CD4-positive, alpha-beta memory T cell (primary cell): Measurements from ENCODE around the gene REEP6. TPM values are rescaled to one million over a fixed set of nuclear protein-coding genes. Genes with fewer than 3 reads are reported as not detected.
"Not testable (repeated sequence)": the region's sequence is repeated elsewhere in the genome, so short reads cannot be mapped to it uniquely, and the experiment has no call there.

Experiments
- CTCF ChIA-PET: fragments of 350-600 bp; sonication (Branson Sonifier 250); formaldehyde crosslinking; loops from one replicate; lab custom pipeline; 2021; ENCODE audit warnings: inconsistent platforms; ENCODE audit not compliant: partially characterized antibody; lab: Charles Lee
- POLR2A ChIA-PET: fragments of 350-600 bp; sonication (Branson Sonifier 250); formaldehyde crosslinking; loops from one replicate; lab custom pipeline; 2021; ENCODE audit not compliant: partially characterized antibody; lab: Charles Lee
- DNase-seq, 5 donors: peaks; one replicate each; pipeline versions ENCODE4 v3.0.0 to v3.0.0-alpha.2; 2020 to 2022; ENCODE audit warnings: mixed read lengths in 1 of 5
- H3K27ac ChIP-seq: one replicate; pipeline ENCODE4 v1.7.0; 2013; ENCODE audit warnings: low read depth, low read length
- H3K27me3 ChIP-seq: 2 replicates; pipeline ENCODE4 v1.7.0; 2013; ENCODE audit warnings: mild to moderate bottlenecking, low read length, moderate library complexity; ENCODE audit not compliant: insufficient read depth
- H3K36me3 ChIP-seq: 2 replicates; pipeline ENCODE4 v1.7.0; 2013; ENCODE audit warnings: mild to moderate bottlenecking, low read length, moderate library complexity; ENCODE audit not compliant: insufficient read depth
- H3K4me1 ChIP-seq: 2 replicates; pipeline ENCODE4 v1.7.0; 2013; ENCODE audit warnings: mild to moderate bottlenecking, low read length, moderate library complexity; ENCODE audit not compliant: insufficient read depth
- H3K4me3 ChIP-seq, 2 donors: one replicate each; pipeline ENCODE4 v1.7.0; 2013; ENCODE audit warnings: low read length in 2 of 2, mild to moderate bottlenecking in 1 of 2
- H3K9me3 ChIP-seq, 2 donors: one replicate each; pipeline ENCODE4 v1.7.0; 2013; ENCODE audit warnings: low read length in 2 of 2, control low read depth in 1 of 2; ENCODE audit not compliant: control insufficient read depth in 1 of 2
- H3K27ac Mint-ChIP-seq, 7 donors: one replicate each; pipeline ENCODE4 v1.8.0; 2020 to 2021; ENCODE audit warnings: mixed read lengths in 7 of 7, mild to moderate bottlenecking in 6 of 7, inconsistent platforms in 3 of 7, moderate library complexity in 3 of 7
- H3K27me3 Mint-ChIP-seq, 2 donors: one replicate each; pipeline ENCODE4 v1.8.0; 2020 to 2021; ENCODE audit warnings: mixed read lengths in 2 of 2
- H3K36me3 Mint-ChIP-seq, 2 donors: one replicate each; pipeline ENCODE4 v1.8.0; 2020 to 2021; ENCODE audit warnings: mixed read lengths in 2 of 2, inconsistent platforms in 1 of 2, mild to moderate bottlenecking in 1 of 2
- H3K4me1 Mint-ChIP-seq, 4 donors: one replicate each; pipeline ENCODE4 v1.8.0; 2020 to 2021; ENCODE audit warnings: mixed read lengths in 4 of 4, mild to moderate bottlenecking in 1 of 4
- H3K4me3 Mint-ChIP-seq, 8 donors: one replicate each; pipeline ENCODE4 v1.8.0; 2020 to 2021; ENCODE audit warnings: mixed read lengths in 8 of 8, mild to moderate bottlenecking in 7 of 8, moderate library complexity in 6 of 8, inconsistent platforms in 3 of 8
- H3K9me3 Mint-ChIP-seq, 8 donors: one replicate each; pipeline ENCODE4 v1.8.0; 2020 to 2021; ENCODE audit warnings: mixed read lengths in 8 of 8, mild to moderate bottlenecking in 5 of 8, inconsistent platforms in 3 of 8, moderate library complexity in 1 of 8
- intact Hi-C: fragments of 100-400 bp; cut with micrococcal nuclease; formaldehyde crosslinking; loops from one replicate; pipeline ENCODE4 v1.15.1; 2023
- polyA plus RNA-seq, 2 donors: library from polyadenylated mRNA; unstranded; fragments of 300-500 nt; fragmentation: Illumina TruSeq; gene quantifications; one replicate each; pipeline ENCODE4 v1.2.3, GENCODE V29; 2021
- total RNA-seq, 2 experiments: library from RNA; stranded (reverse); gene quantifications; one replicate each; pipeline ENCODE4 v1.2.3, GENCODE V29; 2021

REEP6 gene
- total and polyA plus RNA-seq, 4 experiments from 2014 or later: 1.00 to 3.3 (median 2.9) TPM

DNA sequence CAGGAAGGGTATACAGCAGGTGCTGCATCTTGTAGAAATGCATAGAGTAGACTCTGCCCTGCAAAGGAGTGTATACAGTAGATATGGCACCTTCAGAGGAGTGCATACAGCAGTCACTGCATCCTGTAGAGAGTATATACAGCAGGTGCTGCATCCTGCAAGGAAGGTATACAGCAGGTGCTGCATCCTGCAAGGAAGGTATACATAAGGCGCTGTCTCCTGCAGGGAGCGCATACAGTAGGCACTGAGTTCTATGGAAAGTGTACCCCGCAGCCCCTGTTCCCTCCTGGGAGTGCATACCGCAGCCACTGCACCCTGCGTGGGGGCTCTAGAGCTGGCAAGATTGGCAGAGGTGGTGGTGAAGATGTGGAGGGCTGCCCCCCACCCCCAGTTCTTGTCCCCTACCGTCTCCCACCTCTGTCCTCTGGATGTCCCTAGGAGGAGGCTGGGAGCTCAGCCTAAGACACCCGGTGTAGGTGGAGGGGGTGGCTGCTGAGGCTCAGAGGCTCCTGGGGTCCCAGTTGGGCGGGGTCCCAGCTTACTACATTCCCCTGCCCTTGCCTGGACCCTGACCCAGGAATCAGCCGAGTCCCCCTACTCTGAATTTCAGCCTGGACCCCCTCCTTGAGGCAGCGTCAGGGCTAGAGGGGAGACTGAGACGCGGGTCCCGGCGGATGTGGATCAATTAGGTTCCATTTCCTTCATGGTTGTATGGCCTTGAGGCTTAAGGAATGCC is 24.2 kb downstream of the REEP6 start:
- peaks cover 0 to 8% of the 10 kb centered on the region in 2 donors for H3K27me3 Mint-ChIP-seq
- ChIA-PET POLR2A (interaction anchor here (1.4 kb wide), 1 partner anchor 239 kb away, joined by 4 read pairs; the partner anchor contains the start of gene FAM174C), CTCF (interaction anchor here (1.1 to 1.2 kb wide), 2 partner anchors 72 to 236 kb away, joined by 3 read pairs; no protein-coding TSS in a partner anchor)
- peaks cover 0 to 12% (median 5%) of the 10 kb centered on the region in 4 donors for H3K4me1 Mint-ChIP-seq
- DNase-seq: no peak
- H3K36me3 ChIP-seq: no peaks in the 10 kb centered on the region
- peaks cover 13% of the 10 kb centered on the region for H3K4me1 ChIP-seq
- H3K9me3 ChIP-seq: no peaks in the 10 kb centered on the region
- H3K36me3 Mint-ChIP-seq: no peaks in the 10 kb centered on the region
- H3K4me3 Mint-ChIP-seq: no peak overlapping the region
- no peaks in the 10 kb centered on the region for H3K27me3 ChIP-seq
- H3K9me3 Mint-ChIP-seq: no peaks in the 10 kb centered on the region
- H3K27ac Mint-ChIP-seq: no peak overlapping the region
- H3K4me3 ChIP-seq: no peak overlapping the region
- intact Hi-C loops: loop anchor here (1.0 to 2.0 kb wide), 2 partner anchors 44 to 236 kb away; no protein-coding TSS in a partner anchor
- no peak overlapping the region for H3K27ac ChIP-seq

- CTCF ChIA-PET: no interaction called here
- no peaks in the 10 kb centered on the region for H3K9me3 Mint-ChIP-seq
- no peak for DNase-seq
- Histone ChIP-seq H3K36me3 (no peaks in the 10 kb centered on the region), H3K27ac (no peak overlapping the region), H3K4me3 (no peak overlapping the region), H3K4me1 (peaks cover 13% of the 10 kb centered on the region), H3K9me3 (no peaks in the 10 kb centered on the region), H3K27me3 (no peaks in the 10 kb centered on the region)
- H3K36me3 Mint-ChIP-seq: no peaks in the 10 kb centered on the region
- POLR2A ChIA-PET: no interaction called here
- H3K27me3 Mint-ChIP-seq: peaks cover 0 to 6% of the 10 kb centered on the region in 2 donors
- intact Hi-C loops: no loop called here
- no peak overlapping the region for H3K4me3 Mint-ChIP-seq
- peaks cover 0 to 7% (median 1%) of the 10 kb centered on the region in 4 donors for H3K4me1 Mint-ChIP-seq
- no peak overlapping the region for H3K27ac Mint-ChIP-seq
These were observed 25.4 kb downstream of the REEP6 start for GRCh38 chr19:1516395-1516753.

DNA sequence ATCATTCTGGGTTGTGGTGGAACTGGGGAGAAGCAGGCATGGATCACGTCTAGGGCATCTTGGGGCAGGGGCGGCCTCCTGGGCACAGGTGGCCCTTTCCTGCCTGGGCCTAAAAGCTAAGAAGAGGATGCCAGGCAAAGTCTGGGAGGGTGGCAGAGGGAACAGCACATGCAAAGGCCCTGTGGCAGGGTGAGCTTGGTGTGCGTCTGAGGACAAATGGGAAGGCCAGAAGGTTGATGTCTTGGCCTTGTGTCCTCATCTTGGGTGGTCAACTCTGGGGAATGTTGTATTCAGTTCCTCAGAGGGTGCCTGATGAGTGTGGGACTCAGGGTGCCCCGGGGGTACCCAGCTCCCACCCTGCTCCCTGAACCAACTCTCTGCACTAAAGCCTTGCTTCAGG is 27.5 kb downstream of the REEP6 start:
- Histone ChIP-seq H3K4me1 (no peaks in the 10 kb centered on the region), H3K9me3 (no peaks in the 10 kb centered on the region), H3K4me3 (no peak overlapping the region), H3K27me3 (no peaks in the 10 kb centered on the region), H3K36me3 (no peaks in the 10 kb centered on the region), H3K27ac (no peak overlapping the region)
- no peak for DNase-seq
- Mint-ChIP-seq H3K36me3 (no peaks in the 10 kb centered on the region), H3K27me3 (peaks cover 4 to 8% of the 10 kb centered on the region in 2 donors), H3K27ac (no peak overlapping the region), H3K4me3 (no peak overlapping the region), H3K4me1 (no peaks in the 10 kb centered on the region), H3K9me3 (no peaks in the 10 kb centered on the region)
- ChIA-PET CTCF (no interaction called here), POLR2A (no interaction called here)
- intact Hi-C loops: no loop called here

DNA sequence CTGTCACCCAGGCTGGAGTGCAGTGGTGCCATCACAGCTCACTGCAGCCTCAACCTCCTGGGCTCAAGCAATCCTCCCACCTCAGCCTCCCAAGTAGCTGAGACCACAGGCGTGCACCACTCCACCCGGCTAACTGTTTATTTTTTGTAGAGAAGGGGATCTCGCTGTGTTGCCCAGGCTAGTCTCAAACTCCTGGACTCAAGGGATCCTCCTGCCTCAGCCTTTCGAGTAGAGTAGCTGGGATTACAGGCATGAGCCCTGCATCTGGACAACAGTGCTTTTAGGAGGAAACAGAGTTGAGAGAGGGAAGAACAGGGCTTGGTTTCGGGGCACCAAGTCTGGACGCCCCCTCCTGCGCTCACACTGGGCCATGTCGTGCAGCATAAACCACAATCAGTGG is 28.8 kb downstream of the REEP6 start:
- peaks cover 10 to 13% of the 10 kb centered on the region in 2 donors for H3K27me3 Mint-ChIP-seq
- H3K27me3 ChIP-seq, H3K9me3 Mint-ChIP-seq, H3K4me1 ChIP-seq, H3K27ac Mint-ChIP-seq, H3K9me3 ChIP-seq, POLR2A ChIA-PET, H3K27ac ChIP-seq, H3K4me3 Mint-ChIP-seq, H3K36me3 Mint-ChIP-seq, H3K4me3 ChIP-seq, intact Hi-C loops, H3K36me3 ChIP-seq, H3K4me1 Mint-ChIP-seq, DNase-seq, CTCF ChIA-PET: not testable (repeated sequence)

- ChIA-PET CTCF (no interaction called here), POLR2A (no interaction called here)
- H3K36me3 ChIP-seq: no peaks in the 10 kb centered on the region
- H3K4me3 ChIP-seq: no peak overlapping the region
- H3K9me3 Mint-ChIP-seq: peaks cover 0 to 3% (median 0%) of the 10 kb centered on the region in 8 donors
- H3K9me3 ChIP-seq: no peaks in the 10 kb centered on the region
- H3K4me3 Mint-ChIP-seq: no peak overlapping the region
- no peaks in the 10 kb centered on the region for H3K4me1 ChIP-seq
- peaks cover 12 to 15% of the 10 kb centered on the region in 2 donors for H3K27me3 Mint-ChIP-seq
- no peak for DNase-seq
- peaks cover 10% of the 10 kb centered on the region for H3K27me3 ChIP-seq
- no peak overlapping the region for H3K27ac ChIP-seq
- peaks cover 0 to 9% (median 6%) of the 10 kb centered on the region in 4 donors for H3K4me1 Mint-ChIP-seq
- no peak overlapping the region for H3K27ac Mint-ChIP-seq
- intact Hi-C loops: no loop called here
- H3K36me3 Mint-ChIP-seq: no peaks in the 10 kb centered on the region
These were observed 29.3 kb downstream of the REEP6 start for GRCh38 chr19:1520203-1520780.

DNA sequence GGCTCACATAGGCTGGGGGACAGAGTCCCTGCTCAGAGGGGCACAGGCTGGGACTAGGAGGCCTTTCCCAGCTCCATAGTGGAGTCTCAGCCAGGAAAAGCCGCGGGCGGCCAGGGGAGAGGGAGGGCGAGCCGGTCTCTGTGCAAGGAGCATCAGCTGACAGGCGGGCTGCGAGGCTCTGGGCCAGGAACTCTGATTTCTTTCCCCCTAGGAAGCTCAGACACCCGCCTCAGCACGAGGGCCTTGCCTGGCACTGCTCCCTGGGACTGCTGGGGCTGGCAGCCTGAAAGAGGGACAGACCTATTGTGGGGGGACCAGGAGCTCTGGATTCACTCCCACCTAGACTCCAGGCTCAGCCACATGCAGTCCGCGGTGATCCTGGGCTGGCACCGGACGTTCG is 30.7 kb downstream of the REEP6 start:
- Histone ChIP-seq H3K27ac (no peak overlapping the region), H3K9me3 (no peaks in the 10 kb centered on the region), H3K4me1 (no peaks in the 10 kb centered on the region), H3K36me3 (no peaks in the 10 kb centered on the region), H3K4me3 (no peak overlapping the region), H3K27me3 (peaks cover 10% of the 10 kb centered on the region)
- Mint-ChIP-seq H3K9me3 (peaks cover 0 to 3% (median 0%) of the 10 kb centered on the region in 8 donors), H3K27me3 (peaks cover 18 to 22% of the 10 kb centered on the region in 2 donors), H3K27ac (no peak overlapping the region), H3K4me3 (no peak overlapping the region), H3K36me3 (no peaks in the 10 kb centered on the region), H3K4me1 (peaks cover 0 to 9% (median 6%) of the 10 kb centered on the region in 4 donors)
- intact Hi-C loops: no loop called here
- no peak for DNase-seq
- ChIA-PET CTCF (no interaction called here), POLR2A (no interaction called here)

- H3K27ac Mint-ChIP-seq: no peak overlapping the region
- H3K4me3 ChIP-seq: no peak overlapping the region
- H3K9me3 Mint-ChIP-seq: peaks cover 0 to 3% (median 0%) of the 10 kb centered on the region in 8 donors
- peaks cover 19 to 23% of the 10 kb centered on the region in 2 donors for H3K27me3 Mint-ChIP-seq
- H3K27me3 ChIP-seq: peaks cover 10% of the 10 kb centered on the region
- no peaks in the 10 kb centered on the region for H3K36me3 ChIP-seq
- H3K36me3 Mint-ChIP-seq: no peaks in the 10 kb centered on the region
- DNase-seq: no peak
- peaks cover 0 to 9% (median 6%) of the 10 kb centered on the region in 4 donors for H3K4me1 Mint-ChIP-seq
- CTCF ChIA-PET: no interaction called here
- intact Hi-C loops: no loop called here
- H3K9me3 ChIP-seq: no peaks in the 10 kb centered on the region
- no peaks in the 10 kb centered on the region for H3K4me1 ChIP-seq
- H3K4me3 Mint-ChIP-seq: peak overlapping the region in 1 of 8 donors; percentile 31
- POLR2A ChIA-PET: no interaction called here
- no peak overlapping the region for H3K27ac ChIP-seq
These were observed 31.1 kb downstream of the REEP6 start for GRCh38 chr19:1522061-1522460.
